Fibroblast of lung (primary cell): ENCODE measurements around the gene NAA60. TPM values are rescaled to one million over a fixed set of nuclear protein-coding genes. Genes with fewer than 3 reads are reported as not detected.

ENCODE experiments used
- DNase-seq, 2 donors: peaks; one replicate each; pipeline versions ENCODE4 v3.0.0 to v3.0.0-alpha.2; 2010; ENCODE audit warnings: low read depth in 2 of 2
- H2AFZ ChIP-seq: 2 replicates; pipeline ENCODE4 v1.5.1; 2012; ENCODE audit warnings: low read length, control low read depth, inconsistent platforms
- H3K27ac ChIP-seq: 2 replicates; pipeline ENCODE4 v1.5.1; 2011; ENCODE audit warnings: low read length, control low read depth; ENCODE audit not compliant: insufficient read depth
- H3K27me3 ChIP-seq: 2 replicates; pipeline ENCODE4 v1.5.1; 2011; ENCODE audit warnings: mild to moderate bottlenecking, low read length; ENCODE audit not compliant: control insufficient read depth, insufficient read depth
- H3K36me3 ChIP-seq: 2 replicates; pipeline ENCODE4 v1.5.1; 2011; ENCODE audit warnings: low read length; ENCODE audit not compliant: control insufficient read depth, insufficient read depth
- H3K4me1 ChIP-seq: 2 replicates; pipeline ENCODE4 v1.5.1; 2011; ENCODE audit warnings: low read length; ENCODE audit not compliant: control insufficient read depth, insufficient read depth; ENCODE audit errors: extremely low read depth
- H3K4me2 ChIP-seq: 2 replicates; pipeline ENCODE4 v1.5.1; 2011; ENCODE audit warnings: low read length, control low read depth; ENCODE audit not compliant: insufficient read depth; ENCODE audit errors: extremely low read depth
- H3K4me3 ChIP-seq, 4 experiments: fragments of 200-600 bp in 1 of 4; sonication (generic) in 1 of 4; replicated peaks in 1 of 4; 2 replicates each; pipeline ENCODE4 v1.5.1; 2011 to 2016; ENCODE audit warnings: low read length in 4 of 4, low read depth in 3 of 4, mild to moderate bottlenecking in 3 of 4, control low read depth in 2 of 4, inconsistent platforms in 1 of 4, mixed read lengths in 1 of 4; ENCODE audit not compliant: insufficient read depth in 1 of 4; ENCODE audit errors: control extremely low read depth in 1 of 4
- H3K79me2 ChIP-seq: 2 replicates; pipeline ENCODE4 v1.5.1; 2012; ENCODE audit warnings: mild to moderate bottlenecking, low read length, inconsistent platforms; ENCODE audit not compliant: control insufficient read depth, insufficient read depth
- H3K9ac ChIP-seq: 2 replicates; pipeline ENCODE4 v1.5.1; 2011; ENCODE audit warnings: mild to moderate bottlenecking, low read length, control low read depth; ENCODE audit not compliant: insufficient read depth
- H3K9me3 ChIP-seq: 2 replicates; pipeline ENCODE4 v1.5.1; 2012; ENCODE audit warnings: low read depth, low read length; ENCODE audit not compliant: control insufficient read depth, insufficient read depth
- H4K20me1 ChIP-seq: 2 replicates; pipeline ENCODE4 v1.5.1; 2011; ENCODE audit warnings: low read length; ENCODE audit not compliant: control insufficient read depth, insufficient read depth; ENCODE audit errors: extremely low read depth
- CTCF ChIP-seq, 2 donors: IDR thresholded peaks in 1 of 2; conservative IDR thresholded peaks in 1 of 2; 1 replicate in 1 of 2; 2 replicates in 1 of 2; pipeline ENCODE4 v1.5.1; 2011 to 2012; ENCODE audit warnings: low read length in 2 of 2, control low read depth in 1 of 2, inconsistent platforms in 1 of 2, low read depth in 1 of 2, mild to moderate bottlenecking in 1 of 2
- EZH2 ChIP-seq: IDR thresholded peaks from 2 replicates; pipeline ENCODE4 v1.5.1; 2012; ENCODE audit warnings: low read length, control low read depth, mild to moderate bottlenecking; ENCODE audit errors: missing control alignments
- polyA plus RNA-seq, 2 donors: library from polyadenylated mRNA; depleted of rRNA in 1 of 2; stranded (reverse) in 1 of 2; unstranded in 1 of 2; fragments of >200 nt; gene quantifications; 2 replicates each; pipeline ENCODE4 v1.2.1, GENCODE V29; 2011 to 2012; ENCODE audit warnings: missing spikeins in 1 of 2
- total RNA-seq: library from RNA; depleted of rRNA; stranded (reverse); fragments of >200 nt; gene quantifications from 2 replicates; pipeline ENCODE4 v1.2.1, GENCODE V29; 2014

The NAA60 gene
- total and polyA plus RNA-seq, 2 donors (not counting 1 experiment from before 2014, with no cell fraction given) = 12.6 to 33.6 TPM

DNA sequence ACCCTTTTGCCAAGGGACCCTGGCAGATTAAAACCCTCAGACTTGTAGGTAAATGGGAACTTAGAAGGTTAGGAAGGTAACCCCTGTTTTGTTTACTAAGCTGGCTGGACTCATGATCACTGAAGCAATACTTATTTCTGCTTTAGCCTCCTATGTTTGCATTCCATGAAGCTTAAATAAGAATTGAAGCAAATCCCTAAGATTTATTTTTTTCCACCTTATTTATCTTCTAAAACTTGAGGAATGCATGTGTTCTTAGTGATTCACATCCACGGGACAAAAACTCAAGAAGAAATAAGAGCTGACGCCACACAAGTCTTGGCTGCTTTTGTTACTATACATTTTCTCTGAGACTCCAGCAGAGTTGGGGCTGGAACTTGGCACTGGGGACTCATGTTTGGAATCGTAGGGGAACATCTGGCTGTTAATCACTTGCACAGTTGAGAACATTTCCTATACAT, 92.8 kb downstream of the NAA60 start:
- H3K4me3 ChIP-seq = no peak overlapping the region
- no peak overlapping the region for H3K4me2 ChIP-seq
- H4K20me1 ChIP-seq = no peaks in the 10 kb centered on the region
- DNase-seq = peak; percentile 63 to 74
- H3K27ac ChIP-seq = peak overlapping the region; percentile 32
- H3K36me3 ChIP-seq = peaks cover 5% of the 10 kb centered on the region
- H3K9me3 ChIP-seq = no peaks in the 10 kb centered on the region
- H3K79me2 ChIP-seq = no peaks in the 10 kb centered on the region
- TF ChIP-seq CTCF (conservative IDR thresholded peaks at IDR 0.05 in 1 of 2, IDR thresholded peaks at IDR 0.05 in 1 of 2; ENCODE audit: low read depth in 1 of 2, low read length in 2 of 2) = no peak
- TF ChIP-seq EZH2 = no peak
- H3K9ac ChIP-seq = no peak overlapping the region
- no peaks in the 10 kb centered on the region for H3K27me3 ChIP-seq
- H3K4me1 ChIP-seq = peaks cover 5% of the 10 kb centered on the region
- no peak overlapping the region for H2AFZ ChIP-seq

Other genes starting within 250 kb of the NAA60 start
- 8.0 and 8.1 TPM in 2 replicates for gene ZNF200, start 208.5 kb upstream of the NAA60 start, total RNA-seq
- gene ZNF200, start 208.5 kb upstream of the NAA60 start, polyA plus RNA-seq = 5.1 and 5.9 TPM in 2 replicates
- gene MEFV, start 187.0 kb upstream of the NAA60 start, total RNA-seq = under 0.01 and 0.17 TPM in 2 replicates
- not detected in 2 replicates for gene MEFV, start 187.0 kb upstream of the NAA60 start, polyA plus RNA-seq
- 37.3 and 47.5 TPM in 2 replicates for gene ZNF263, start 160.2 kb upstream of the NAA60 start, total RNA-seq
- gene ZNF263, start 160.2 kb upstream of the NAA60 start, polyA plus RNA-seq = 9.9 and 11.1 TPM in 2 replicates
- gene TIGD7, start 138.2 kb upstream of the NAA60 start, total RNA-seq = 9.2 and 9.6 TPM in 2 replicates
- gene TIGD7, start 138.2 kb upstream of the NAA60 start, polyA plus RNA-seq = 2.2 and 2.9 TPM in 2 replicates
- 19.3 and 24.3 TPM in 2 replicates for gene ZNF75A, start 138.2 kb upstream of the NAA60 start, total RNA-seq
- gene ZNF75A, start 138.2 kb upstream of the NAA60 start, polyA plus RNA-seq = 13.4 and 14.4 TPM in 2 replicates
- gene OR2C1, start 87.8 kb upstream of the NAA60 start, total RNA-seq = under 0.01 and 0.17 TPM in 2 replicates
- 0.09 and 0.31 TPM in 2 replicates for gene OR2C1, start 87.8 kb upstream of the NAA60 start, polyA plus RNA-seq
- 10.0 and 13.7 TPM in 2 replicates for gene ZSCAN32, start 42.7 kb upstream of the NAA60 start, total RNA-seq
- gene ZSCAN32, start 42.7 kb upstream of the NAA60 start, polyA plus RNA-seq = 11.3 and 14.1 TPM in 2 replicates
- 6.7 and 9.2 TPM in 2 replicates for gene ZNF174, start 42.5 kb upstream of the NAA60 start, total RNA-seq
- 8.5 and 9.1 TPM in 2 replicates for gene ZNF174, start 42.5 kb upstream of the NAA60 start, polyA plus RNA-seq
- gene ZNF597, start 176 bp upstream of the NAA60 start, total RNA-seq = 1.8 and 2.0 TPM in 2 replicates
- gene ZNF597, start 176 bp upstream of the NAA60 start, polyA plus RNA-seq = 1.4 and 1.6 TPM in 2 replicates
- gene C16orf90, start 51.8 kb downstream of the NAA60 start, total RNA-seq = not detected in 2 replicates
- gene C16orf90, start 51.8 kb downstream of the NAA60 start, polyA plus RNA-seq = not detected in 2 replicates
- gene CLUAP1, start 57.3 kb downstream of the NAA60 start, total RNA-seq = 21.1 and 22.3 TPM in 2 replicates
- 22.7 and 28.0 TPM in 2 replicates for gene CLUAP1, start 57.3 kb downstream of the NAA60 start, polyA plus RNA-seq
- under 0.01 and 0.17 TPM in 2 replicates for gene NLRC3, start 133.7 kb downstream of the NAA60 start, total RNA-seq
- gene NLRC3, start 133.7 kb downstream of the NAA60 start, polyA plus RNA-seq = not detected in 2 replicates
- 2.3 and 4.0 TPM in 2 replicates for gene SLX4, start 167.9 kb downstream of the NAA60 start, total RNA-seq
- 0.81 and 1.3 TPM in 2 replicates for gene SLX4, start 167.9 kb downstream of the NAA60 start, polyA plus RNA-seq
- 18.5 and 29.1 TPM in 2 replicates for gene DNASE1, start 211.0 kb downstream of the NAA60 start, total RNA-seq
- gene DNASE1, start 211.0 kb downstream of the NAA60 start, polyA plus RNA-seq = 2.9 and 4.5 TPM in 2 replicates